ENCODE measurements around the gene RBBP7. TPM values are rescaled to one million over a fixed set of nuclear protein-coding genes. Genes with fewer than 3 reads are reported as not detected.
A peak's percentile ranks its signal among the peaks of the same experiment; 100 is the strongest.
"Not testable (repeated sequence)": the region's sequence is repeated elsewhere in the genome, so short reads cannot be mapped to it uniquely, and the experiment has no call there.

Gene RBBP7
- polyA plus RNA-seq, 6 donors from 2014 or later = 158 to 255 (median 190) TPM

DNA sequence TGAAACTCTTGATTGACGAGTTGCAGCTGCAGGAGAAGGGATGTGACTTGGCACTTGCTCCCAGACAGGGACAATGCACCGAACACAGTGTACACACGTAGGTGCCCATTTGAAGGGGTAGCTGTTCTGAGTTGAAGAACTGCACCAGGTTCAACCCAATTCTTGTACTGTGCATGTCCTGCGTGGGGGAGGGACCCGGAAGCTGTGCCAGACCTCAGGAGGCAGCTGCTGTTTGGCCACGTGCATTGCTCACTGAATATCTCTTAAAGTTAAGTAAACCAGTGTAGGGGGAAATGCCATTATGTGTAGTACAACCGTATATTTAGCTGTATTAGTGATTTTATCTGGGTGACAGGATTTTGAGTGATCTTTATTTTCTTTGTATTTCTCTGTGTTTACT is 12.0 kb upstream of the RBBP7 start:
- Mint-ChIP-seq H3K36me3 (no peaks in the 10 kb centered on the region), H3K4me1 (peaks cover 13 to 29% (median 20%) of the 10 kb centered on the region in 3 donors), H3K27ac (peak overlapping the region in 4 of 6 donors; percentile 38 to 84 (median 67))

DNA sequence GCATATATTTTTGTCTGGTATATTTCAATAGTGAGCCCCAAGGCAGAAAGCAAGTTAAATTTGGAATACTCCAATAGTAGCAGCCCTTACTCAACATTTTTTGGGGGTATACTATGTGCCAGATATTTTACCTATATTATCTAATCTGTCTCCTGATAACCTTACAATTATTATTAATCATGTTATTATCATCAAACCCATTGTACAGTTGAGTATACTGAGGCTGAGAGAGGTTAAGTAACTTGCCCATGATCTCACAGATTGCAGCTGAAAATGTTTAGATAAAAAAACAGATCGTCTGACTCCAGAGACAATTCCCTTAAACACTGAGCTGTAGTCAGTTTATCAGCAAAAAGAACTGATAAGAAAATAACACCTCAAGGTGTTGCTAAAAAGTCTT is 6.5 kb upstream of the RBBP7 start:
- no peak overlapping the region for H3K4me3 Mint-ChIP-seq
- H3K4me1 Mint-ChIP-seq = peaks cover 0 to 6% (median 4%) of the 10 kb centered on the region in 3 donors
- H3K9me3 Mint-ChIP-seq = no peaks in the 10 kb centered on the region
- H3K27me3 Mint-ChIP-seq = peaks cover 0 to 15% (median 0%) of the 10 kb centered on the region in 3 donors
- ATAC-seq (ENCODE audit: low read depth in 2 of 2) (no peak), DNase-seq (no peak)
- H3K27ac Mint-ChIP-seq = no peak overlapping the region
- no peaks in the 10 kb centered on the region for H3K36me3 Mint-ChIP-seq

More for the DNA sequence above, 12.0 kb upstream of the RBBP7 start:
- ATAC-seq (ENCODE audit: low read depth in 2 of 2) (peak; percentile 35 to 50), DNase-seq (peak; percentile 20)
- Mint-ChIP-seq H3K9me3 (no peaks in the 10 kb centered on the region), H3K4me3 (peak overlapping the region; percentile 76 to 91 (median 87)), H3K27me3 (peaks cover 0 to 5% (median 0%) of the 10 kb centered on the region in 3 donors)

DNA sequence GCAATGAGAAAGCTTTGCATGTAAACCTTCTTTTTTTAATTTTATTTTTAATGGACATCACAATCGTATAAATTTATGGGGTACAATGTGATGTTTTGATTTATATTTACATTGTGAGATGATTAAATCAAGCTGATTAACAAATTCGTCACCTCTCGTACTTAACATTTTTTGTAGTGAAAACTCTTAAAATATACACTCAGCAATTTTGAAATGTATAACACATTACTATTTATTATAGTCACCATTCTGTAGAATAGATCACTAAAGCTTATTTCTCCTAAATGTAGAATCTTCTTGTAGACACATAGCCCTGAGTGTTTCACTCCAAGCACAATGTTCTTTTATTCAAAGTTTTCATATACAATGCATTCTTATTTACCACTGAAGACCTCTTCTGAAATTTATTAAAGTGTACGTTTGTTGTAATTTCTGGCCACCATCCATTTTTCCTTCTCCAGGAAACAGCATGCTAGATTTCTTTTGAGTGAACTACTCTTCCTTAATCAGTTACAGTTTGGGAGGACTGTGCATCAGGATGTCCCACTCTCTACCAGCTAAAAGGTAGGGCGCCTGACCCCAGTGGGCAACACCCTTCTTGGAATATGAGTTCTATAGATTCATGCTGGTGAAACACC is 4.4 kb upstream of the RBBP7 start:
- Mint-ChIP-seq H3K9me3 (no peaks in the 10 kb centered on the region), H3K4me1 (peaks cover 6 to 17% (median 16%) of the 10 kb centered on the region in 3 donors), H3K27ac (peak overlapping the region in 2 of 6 donors; percentile 73 to 80), H3K4me3 (no peak overlapping the region), H3K27me3 (peaks cover 0 to 15% (median 0%) of the 10 kb centered on the region in 3 donors), H3K36me3 (no peaks in the 10 kb centered on the region)
- no peak for DNase-seq
- ATAC-seq (ENCODE audit: low read depth in 2 of 2) = no peak

DNA sequence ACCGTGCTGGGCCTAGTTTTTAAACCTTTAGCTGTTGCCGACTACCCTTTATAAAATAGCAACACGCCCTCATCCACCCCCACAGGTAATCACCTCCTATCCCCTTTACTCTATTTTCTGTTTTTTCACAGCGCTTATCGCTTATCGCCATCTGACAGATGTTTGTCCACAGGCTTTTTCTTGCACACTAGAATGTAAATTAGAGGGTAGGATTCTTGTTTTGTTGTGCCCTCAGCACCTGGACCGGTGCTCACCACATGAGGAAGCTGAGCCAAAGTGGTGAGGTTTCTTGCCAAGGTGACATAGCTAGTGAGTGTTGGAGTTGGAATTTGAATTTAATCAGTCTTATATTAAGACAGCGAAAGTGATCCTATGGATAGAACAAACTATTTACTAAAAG is 2.9 kb upstream of the RBBP7 start:
- Mint-ChIP-seq H3K9me3 (peaks cover 0 to 4% (median 0%) of the 10 kb centered on the region in 7 donors), H3K27ac (no peak overlapping the region), H3K4me3 (peak overlapping the region in 3 of 8 donors; percentile 9 to 47 (median 37)), H3K4me1 (peaks cover 14 to 30% (median 24%) of the 10 kb centered on the region in 3 donors), H3K36me3 (no peaks in the 10 kb centered on the region), H3K27me3 (peaks cover 0 to 10% (median 0%) of the 10 kb centered on the region in 3 donors)
- no peak for ATAC-seq (ENCODE audit: low read depth in 2 of 2)
- DNase-seq = no peak

DNA sequence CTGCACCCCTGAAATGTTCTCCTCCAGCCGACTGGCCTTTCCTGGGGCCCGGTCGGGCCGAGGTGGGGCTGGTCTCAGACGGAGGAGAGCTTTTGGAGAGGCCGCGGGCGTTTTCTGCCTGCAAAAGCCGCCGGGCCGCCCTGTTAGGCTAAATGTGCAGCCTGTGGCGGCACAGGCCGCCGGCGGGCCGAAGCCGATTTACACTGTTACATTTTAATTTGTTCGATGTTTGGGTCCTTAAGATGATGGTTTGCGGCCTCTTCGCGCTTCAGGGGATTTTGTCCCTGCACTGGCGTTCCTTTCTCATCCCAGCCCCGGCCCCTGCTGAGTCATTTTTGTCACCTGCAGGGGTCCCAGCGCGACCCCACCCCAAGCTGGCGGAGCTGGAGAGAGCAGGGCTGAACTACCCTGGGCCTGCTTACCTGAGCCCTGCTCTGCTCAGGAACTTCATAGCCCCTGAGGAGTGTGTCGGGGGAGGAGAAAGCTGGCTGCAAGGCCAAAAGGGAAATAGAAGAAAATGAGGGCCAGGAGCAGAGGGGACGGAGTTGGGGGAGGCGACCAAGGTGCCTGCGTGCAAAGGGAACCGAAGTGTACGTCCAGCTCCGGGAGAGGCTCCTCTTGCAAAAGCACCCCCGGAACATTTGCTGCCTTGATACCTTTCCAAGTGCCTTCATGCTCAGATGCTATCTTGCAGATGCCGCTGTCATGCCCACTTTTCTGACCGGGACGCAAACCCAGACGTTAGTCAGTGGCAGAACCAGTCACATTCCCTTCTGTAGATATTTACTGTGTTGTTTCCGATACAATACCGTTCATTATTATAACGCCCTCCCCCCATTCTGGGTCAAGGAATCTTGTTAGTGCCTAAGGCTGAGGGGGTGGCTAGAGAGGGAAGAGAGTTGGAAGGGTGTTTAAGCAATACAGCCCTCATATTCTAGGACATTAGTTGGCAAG is 977 bp upstream of the RBBP7 start:
- Mint-ChIP-seq H3K27me3 (peaks cover 0 to 10% (median 0%) of the 10 kb centered on the region in 3 donors), H3K9me3 (peaks cover 0 to 4% (median 0%) of the 10 kb centered on the region in 7 donors), H3K4me1 (peaks cover 30 to 35% (median 33%) of the 10 kb centered on the region in 3 donors), H3K27ac (peak overlapping the region; percentile 85 to 98 (median 94)), H3K4me3 (peak overlapping the region; percentile 85 to 99 (median 92)), H3K36me3 (no peaks in the 10 kb centered on the region)
- ATAC-seq (ENCODE audit: low read depth in 2 of 2) (peak; percentile 1 to 7), DNase-seq (peak; percentile 12)

DNA sequence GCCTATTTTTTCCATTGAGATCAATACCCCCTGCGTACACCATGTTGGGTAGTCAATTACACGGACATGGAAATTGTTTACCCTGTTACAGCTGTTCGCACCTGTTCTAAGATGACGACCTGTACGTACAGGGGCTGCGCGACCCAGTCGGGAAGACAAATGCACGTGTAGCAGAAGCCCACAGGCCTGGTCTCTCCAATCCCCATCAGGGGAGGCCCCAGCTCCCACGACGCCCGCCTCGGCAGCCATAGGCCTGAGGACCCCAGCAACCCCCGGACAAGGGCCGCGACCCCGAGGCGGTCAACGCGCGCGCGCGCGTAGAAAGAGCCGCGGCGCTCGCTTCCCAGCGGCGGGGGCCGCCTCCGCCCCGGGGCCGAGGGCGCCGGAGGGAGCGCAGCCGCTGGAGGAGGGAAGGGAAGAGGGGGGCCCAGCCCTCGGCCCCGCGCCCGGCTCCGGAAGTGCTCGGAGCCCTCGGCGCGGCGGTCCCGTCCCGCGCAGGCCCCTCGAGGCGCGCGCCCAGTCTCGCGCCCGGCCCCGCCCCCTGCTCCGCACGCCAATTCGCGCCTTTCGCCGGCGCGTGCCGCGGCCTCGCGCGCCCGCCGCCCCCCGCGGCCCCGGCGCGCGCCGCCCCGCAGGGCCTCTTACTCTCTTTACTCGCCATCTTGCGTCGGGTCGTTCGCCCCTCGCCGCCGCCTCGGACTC is 618 bp downstream of the RBBP7 start:
- Mint-ChIP-seq H3K27ac (peak overlapping the region; percentile 98 to 100 (median 99)), H3K4me3 (peak overlapping the region; percentile 95 to 99 (median 96)), H3K27me3 (no peaks in the 10 kb centered on the region), H3K9me3 (peaks cover 0 to 4% (median 0%) of the 10 kb centered on the region in 7 donors), H3K4me1 (peaks cover 35 to 39% (median 35%) of the 10 kb centered on the region in 3 donors), H3K36me3 (no peaks in the 10 kb centered on the region)
- ATAC-seq (ENCODE audit: low read depth in 2 of 2) (peak; percentile 48 to 50), DNase-seq (peak; percentile 56)

DNA sequence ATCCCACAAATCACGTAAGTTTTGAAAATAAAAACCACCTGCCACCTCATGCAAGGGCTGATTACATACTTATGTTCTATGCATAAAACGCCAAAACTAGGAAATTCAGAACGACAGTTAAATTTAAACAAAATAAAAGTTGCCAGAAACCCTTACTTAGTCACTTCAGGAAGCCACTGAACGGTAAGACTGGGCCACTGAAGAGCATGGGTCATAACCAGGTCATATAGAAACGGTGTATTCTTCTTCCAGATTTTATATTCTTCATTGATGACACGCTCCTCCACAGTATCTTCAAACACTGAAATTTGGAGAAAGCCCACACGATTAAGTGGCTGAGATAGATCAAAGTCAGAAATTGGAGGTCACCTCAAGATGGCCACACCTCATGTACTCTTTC is 1.2 kb downstream of the RBBP7 start:
- DNase-seq = no peak
- H3K4me1 Mint-ChIP-seq = peaks cover 35 to 39% (median 35%) of the 10 kb centered on the region in 3 donors
- H3K27ac Mint-ChIP-seq = peak overlapping the region; percentile 73 to 98 (median 90)
- no peak for ATAC-seq (ENCODE audit: low read depth in 2 of 2)
- no peaks in the 10 kb centered on the region for H3K27me3 Mint-ChIP-seq
- peaks cover 0 to 4% (median 0%) of the 10 kb centered on the region in 7 donors for H3K9me3 Mint-ChIP-seq
- no peaks in the 10 kb centered on the region for H3K36me3 Mint-ChIP-seq
- peak overlapping the region; percentile 73 to 99 (median 90) for H3K4me3 Mint-ChIP-seq

DNA sequence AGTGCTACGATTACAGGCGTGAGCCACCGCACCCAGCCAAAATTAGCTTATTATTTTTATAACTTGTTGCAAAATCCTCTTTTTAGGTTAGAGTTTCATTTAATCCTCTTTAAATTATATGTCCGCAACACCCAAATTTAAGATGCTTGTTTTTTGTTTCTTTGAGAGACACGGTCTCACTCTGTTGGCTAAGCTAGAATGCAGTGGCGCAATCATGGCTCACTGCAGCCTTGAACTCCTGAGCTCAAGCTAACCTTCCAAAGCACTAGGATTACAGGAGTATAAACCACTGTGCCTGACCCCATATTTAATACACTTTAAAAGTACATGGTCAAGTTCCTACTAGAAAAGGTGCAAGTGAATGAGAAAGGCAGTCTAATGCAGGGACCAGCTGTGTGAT is 2.2 kb downstream of the RBBP7 start:
- Mint-ChIP-seq H3K27me3 (no peaks in the 10 kb centered on the region), H3K9me3 (peaks cover 0 to 4% (median 0%) of the 10 kb centered on the region in 7 donors), H3K36me3 (no peaks in the 10 kb centered on the region), H3K4me1 (peaks cover 35 to 36% (median 35%) of the 10 kb centered on the region in 3 donors), H3K4me3 (peak overlapping the region in 5 of 8 donors; percentile 39 to 99 (median 88)), H3K27ac (peak overlapping the region in 2 of 6 donors; percentile 19 to 40)
- ATAC-seq (ENCODE audit: low read depth in 2 of 2) = no peak
- DNase-seq = no peak

DNA sequence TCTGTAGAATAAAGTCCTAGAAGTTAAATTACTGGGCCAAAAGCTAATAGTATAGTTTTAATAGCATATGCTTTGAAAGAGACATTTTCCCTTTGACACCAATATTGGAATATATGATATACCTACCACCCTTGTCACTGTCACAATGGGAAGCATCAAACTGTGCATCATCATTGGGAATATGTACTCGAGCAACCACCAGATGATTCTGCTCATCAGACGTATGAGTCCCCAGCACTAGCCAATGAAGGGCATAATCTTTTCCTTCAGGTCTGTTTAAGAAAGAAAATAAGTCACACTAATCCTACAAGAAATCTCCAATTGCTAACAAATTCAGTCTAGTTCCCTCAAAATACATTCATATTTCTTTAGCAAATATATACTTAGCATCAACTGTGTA is 7.3 kb downstream of the RBBP7 start:
- H3K4me1 Mint-ChIP-seq = peaks cover 8 to 23% (median 19%) of the 10 kb centered on the region in 3 donors
- no peaks in the 10 kb centered on the region for H3K27me3 Mint-ChIP-seq
- H3K9me3 Mint-ChIP-seq = no peaks in the 10 kb centered on the region
- DNase-seq (no peak), ATAC-seq (ENCODE audit: low read depth in 2 of 2) (no peak)
- H3K27ac Mint-ChIP-seq = no peak overlapping the region
- peaks cover 10 to 23% of the 10 kb centered on the region in 2 donors for H3K36me3 Mint-ChIP-seq
- H3K4me3 Mint-ChIP-seq = no peak overlapping the region

DNA sequence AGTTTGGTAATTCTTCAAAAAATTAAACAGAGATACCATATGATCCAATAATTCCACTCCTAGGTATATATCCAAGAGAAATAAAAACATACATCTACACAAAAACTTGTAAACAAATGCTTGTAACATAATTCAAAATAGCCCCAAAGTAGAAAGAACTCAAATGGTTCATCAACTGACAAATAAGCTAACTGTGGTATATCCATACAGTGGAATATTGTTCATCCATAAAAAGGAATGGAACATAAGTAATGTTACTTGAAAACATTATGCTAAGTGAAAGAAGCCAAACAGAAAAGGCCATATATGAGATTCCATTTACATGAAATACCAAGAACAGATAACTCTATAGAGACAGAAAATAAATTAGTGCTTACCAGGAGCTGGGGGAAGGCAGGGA is 13.4 kb downstream of the RBBP7 start:
- peaks cover 0 to 2% (median 0%) of the 10 kb centered on the region in 7 donors for H3K9me3 Mint-ChIP-seq
- no peaks in the 10 kb centered on the region for H3K27me3 Mint-ChIP-seq
- no peak overlapping the region for H3K27ac Mint-ChIP-seq
- no peak overlapping the region for H3K4me3 Mint-ChIP-seq
- peaks cover 18 to 47% of the 10 kb centered on the region in 2 donors for H3K36me3 Mint-ChIP-seq
- peaks cover 4 to 5% (median 4%) of the 10 kb centered on the region in 3 donors for H3K4me1 Mint-ChIP-seq
- ATAC-seq (ENCODE audit: low read depth in 2 of 2) (no peak), DNase-seq (no peak)

DNA sequence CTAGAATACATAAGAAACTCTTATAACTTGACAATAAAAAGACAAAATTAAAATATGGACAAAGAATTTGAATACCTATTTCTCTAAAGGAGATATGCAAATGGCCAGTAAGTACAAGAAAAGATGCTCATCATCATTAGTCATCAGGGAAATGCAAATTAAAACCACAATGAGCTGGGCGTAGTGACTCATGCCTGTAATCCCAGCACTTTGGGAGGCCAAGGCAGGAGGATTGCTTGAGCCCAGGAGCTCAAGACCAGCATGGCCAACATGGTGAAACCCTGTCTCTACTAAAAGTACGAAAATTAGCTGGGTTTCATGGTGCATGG is 14.1 kb downstream of the RBBP7 start:
- Mint-ChIP-seq H3K27ac (peak overlapping the region in 2 of 6 donors; percentile 42 to 81), H3K36me3 (peaks cover 18 to 51% of the 10 kb centered on the region in 2 donors)
- ATAC-seq (ENCODE audit: low read depth in 2 of 2) = peak in 1 of 2 donors; percentile 42
- H3K4me1 Mint-ChIP-seq, H3K4me3 Mint-ChIP-seq, H3K27me3 Mint-ChIP-seq, H3K9me3 Mint-ChIP-seq, DNase-seq: not testable (repeated sequence)

DNA sequence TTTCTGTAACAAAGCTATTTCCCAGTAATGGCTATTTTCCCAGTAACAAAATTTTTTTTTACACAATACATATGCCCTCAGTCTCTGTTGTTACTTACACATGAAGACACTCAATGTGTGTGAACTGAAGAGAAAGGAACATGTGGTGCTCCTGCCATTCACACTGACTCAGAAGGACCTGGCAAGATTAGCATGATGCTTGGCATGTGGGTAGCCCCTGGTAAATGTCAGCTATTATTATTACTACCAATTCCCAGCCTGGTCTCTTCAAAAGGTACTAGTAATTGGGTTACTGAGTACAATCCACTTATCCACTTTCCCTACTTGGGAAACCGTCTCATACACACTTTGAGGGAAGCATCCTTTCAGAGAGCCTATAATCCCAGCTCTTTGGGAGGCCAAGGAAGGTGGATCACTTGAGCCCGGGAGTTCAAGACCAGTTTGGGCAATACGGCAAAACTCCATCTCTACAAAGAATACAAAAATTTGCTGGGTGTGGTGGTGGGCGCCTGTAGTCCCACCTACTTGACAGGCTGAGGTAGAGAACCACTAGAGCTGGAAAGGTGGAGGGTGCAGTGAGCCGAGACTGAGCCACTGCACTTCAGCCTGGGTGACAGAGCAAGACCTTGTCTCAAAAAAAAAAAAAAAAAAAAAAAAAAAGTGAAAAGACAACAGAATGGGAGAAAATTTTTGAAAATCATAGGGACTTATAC is 14.6 kb downstream of the RBBP7 start:
- DNase-seq (no peak), ATAC-seq (ENCODE audit: low read depth in 2 of 2) (no peak)
- Mint-ChIP-seq H3K4me1 (peaks cover 4 to 5% (median 4%) of the 10 kb centered on the region in 3 donors), H3K36me3 (peaks cover 18 to 51% of the 10 kb centered on the region in 2 donors), H3K9me3 (peaks cover 0 to 2% (median 0%) of the 10 kb centered on the region in 7 donors), H3K27me3 (no peaks in the 10 kb centered on the region), H3K27ac (peak overlapping the region in 1 of 6 donors; percentile 81), H3K4me3 (no peak overlapping the region)
